Measurements from ENCODE around the gene MAP1LC3B2.

DNA sequence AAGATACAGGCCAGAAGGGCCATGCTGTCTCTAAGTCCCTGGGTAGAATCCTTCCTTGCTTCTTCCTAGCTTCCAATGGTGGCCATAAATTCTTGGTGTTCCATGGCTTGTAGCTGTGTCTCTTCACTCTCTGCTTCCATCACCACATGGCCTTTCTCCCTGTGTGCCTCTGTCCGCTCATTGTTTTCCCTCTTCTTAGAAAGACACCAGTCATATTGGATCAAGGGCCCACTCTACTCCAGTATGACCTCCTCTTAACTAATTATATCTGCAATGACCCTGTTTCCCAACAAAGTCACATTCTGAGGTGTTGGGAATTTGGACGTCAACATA is 7.6 kb upstream of the MAP1LC3B2 start:
- TF ChIP-seq ETV6 (CRISPR knock-in tag; IDR thresholded peaks at IDR 0.05) (no peak), GRHL2 (CRISPR knock-in tag; IDR thresholded peaks at IDR 0.05; ENCODE audit: insufficient replicate concordance, severe bottlenecking) (no peak), NFYB (CRISPR knock-in tag; conservative IDR thresholded peaks at IDR 0.05; ENCODE audit: low read depth) (no peak)
- TF ChIP-seq, protein P1, sequence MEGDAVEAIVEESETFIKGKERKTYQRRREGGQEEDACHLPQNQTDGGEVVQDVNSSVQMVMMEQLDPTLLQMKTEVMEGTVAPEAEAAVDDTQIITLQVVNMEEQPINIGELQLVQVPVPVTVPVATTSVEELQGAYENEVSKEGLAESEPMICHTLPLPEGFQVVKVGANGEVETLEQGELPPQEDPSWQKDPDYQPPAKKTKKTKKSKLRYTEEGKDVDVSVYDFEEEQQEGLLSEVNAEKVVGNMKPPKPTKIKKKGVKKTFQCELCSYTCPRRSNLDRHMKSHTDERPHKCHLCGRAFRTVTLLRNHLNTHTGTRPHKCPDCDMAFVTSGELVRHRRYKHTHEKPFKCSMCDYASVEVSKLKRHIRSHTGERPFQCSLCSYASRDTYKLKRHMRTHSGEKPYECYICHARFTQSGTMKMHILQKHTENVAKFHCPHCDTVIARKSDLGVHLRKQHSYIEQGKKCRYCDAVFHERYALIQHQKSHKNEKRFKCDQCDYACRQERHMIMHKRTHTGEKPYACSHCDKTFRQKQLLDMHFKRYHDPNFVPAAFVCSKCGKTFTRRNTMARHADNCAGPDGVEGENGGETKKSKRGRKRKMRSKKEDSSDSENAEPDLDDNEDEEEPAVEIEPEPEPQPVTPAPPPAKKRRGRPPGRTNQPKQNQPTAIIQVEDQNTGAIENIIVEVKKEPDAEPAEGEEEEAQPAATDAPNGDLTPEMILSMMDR (IDR thresholded peaks at IDR 0.05): no peak
- TF ChIP-seq, protein P2, sequence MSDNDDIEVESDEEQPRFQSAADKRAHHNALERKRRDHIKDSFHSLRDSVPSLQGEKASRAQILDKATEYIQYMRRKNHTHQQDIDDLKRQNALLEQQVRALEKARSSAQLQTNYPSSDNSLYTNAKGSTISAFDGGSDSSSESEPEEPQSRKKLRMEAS (CRISPR knock-in tag; IDR thresholded peaks at IDR 0.05): no peak
- TF ChIP-seq, protein P3, sequence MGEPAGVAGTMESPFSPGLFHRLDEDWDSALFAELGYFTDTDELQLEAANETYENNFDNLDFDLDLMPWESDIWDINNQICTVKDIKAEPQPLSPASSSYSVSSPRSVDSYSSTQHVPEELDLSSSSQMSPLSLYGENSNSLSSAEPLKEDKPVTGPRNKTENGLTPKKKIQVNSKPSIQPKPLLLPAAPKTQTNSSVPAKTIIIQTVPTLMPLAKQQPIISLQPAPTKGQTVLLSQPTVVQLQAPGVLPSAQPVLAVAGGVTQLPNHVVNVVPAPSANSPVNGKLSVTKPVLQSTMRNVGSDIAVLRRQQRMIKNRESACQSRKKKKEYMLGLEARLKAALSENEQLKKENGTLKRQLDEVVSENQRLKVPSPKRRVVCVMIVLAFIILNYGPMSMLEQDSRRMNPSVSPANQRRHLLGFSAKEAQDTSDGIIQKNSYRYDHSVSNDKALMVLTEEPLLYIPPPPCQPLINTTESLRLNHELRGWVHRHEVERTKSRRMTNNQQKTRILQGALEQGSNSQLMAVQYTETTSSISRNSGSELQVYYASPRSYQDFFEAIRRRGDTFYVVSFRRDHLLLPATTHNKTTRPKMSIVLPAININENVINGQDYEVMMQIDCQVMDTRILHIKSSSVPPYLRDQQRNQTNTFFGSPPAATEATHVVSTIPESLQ (CRISPR knock-in tag; IDR thresholded peaks at IDR 0.05): no peak
- TF ChIP-seq, protein P4, sequence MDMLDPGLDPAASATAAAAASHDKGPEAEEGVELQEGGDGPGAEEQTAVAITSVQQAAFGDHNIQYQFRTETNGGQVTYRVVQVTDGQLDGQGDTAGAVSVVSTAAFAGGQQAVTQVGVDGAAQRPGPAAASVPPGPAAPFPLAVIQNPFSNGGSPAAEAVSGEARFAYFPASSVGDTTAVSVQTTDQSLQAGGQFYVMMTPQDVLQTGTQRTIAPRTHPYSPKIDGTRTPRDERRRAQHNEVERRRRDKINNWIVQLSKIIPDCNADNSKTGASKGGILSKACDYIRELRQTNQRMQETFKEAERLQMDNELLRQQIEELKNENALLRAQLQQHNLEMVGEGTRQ (CRISPR knock-in tag; IDR thresholded peaks at IDR 0.05): no peak

Data from WTC11 (cell line).